ENCODE measurements around the gene PDZD2.

PDZD2 gene

DNA sequence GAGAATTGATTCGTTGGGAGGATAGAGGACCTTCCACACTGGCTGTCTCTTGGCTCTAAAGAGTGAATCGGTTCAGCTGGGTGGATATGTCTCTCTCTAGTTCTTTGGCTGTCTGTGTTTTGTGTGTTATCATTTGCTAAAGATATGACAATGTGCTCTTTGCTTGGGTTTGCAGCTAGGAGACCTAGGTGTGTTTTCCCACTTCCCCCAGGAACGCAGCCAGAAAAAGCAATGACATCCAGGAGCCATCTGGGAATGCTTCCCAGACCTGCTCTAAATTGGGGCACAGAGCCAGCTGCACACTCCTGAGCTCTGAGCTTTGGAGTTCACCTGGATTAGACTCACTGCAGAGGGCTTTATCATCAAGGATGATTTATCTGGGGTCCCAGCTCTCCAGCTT lies 12.8 kb upstream of the PDZD2 start:
- DNase-seq, result no peak
- TF ChIP-seq, protein P1, sequence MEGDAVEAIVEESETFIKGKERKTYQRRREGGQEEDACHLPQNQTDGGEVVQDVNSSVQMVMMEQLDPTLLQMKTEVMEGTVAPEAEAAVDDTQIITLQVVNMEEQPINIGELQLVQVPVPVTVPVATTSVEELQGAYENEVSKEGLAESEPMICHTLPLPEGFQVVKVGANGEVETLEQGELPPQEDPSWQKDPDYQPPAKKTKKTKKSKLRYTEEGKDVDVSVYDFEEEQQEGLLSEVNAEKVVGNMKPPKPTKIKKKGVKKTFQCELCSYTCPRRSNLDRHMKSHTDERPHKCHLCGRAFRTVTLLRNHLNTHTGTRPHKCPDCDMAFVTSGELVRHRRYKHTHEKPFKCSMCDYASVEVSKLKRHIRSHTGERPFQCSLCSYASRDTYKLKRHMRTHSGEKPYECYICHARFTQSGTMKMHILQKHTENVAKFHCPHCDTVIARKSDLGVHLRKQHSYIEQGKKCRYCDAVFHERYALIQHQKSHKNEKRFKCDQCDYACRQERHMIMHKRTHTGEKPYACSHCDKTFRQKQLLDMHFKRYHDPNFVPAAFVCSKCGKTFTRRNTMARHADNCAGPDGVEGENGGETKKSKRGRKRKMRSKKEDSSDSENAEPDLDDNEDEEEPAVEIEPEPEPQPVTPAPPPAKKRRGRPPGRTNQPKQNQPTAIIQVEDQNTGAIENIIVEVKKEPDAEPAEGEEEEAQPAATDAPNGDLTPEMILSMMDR (IDR thresholded peaks at IDR 0.05), result no peak
- Histone ChIP-seq H3K4me3 (no peak overlapping the region), H3K27me3 (no peaks in the 10 kb centered on the region), H3K27ac (no peak overlapping the region), H3K9me3 (no peaks in the 10 kb centered on the region), H3K4me1 (no peaks in the 10 kb centered on the region), H3K36me3 (no peaks in the 10 kb centered on the region)
- intact Hi-C loops (cut with DNase I; ENCODE audit: low total_unique reads), result no loop called here

DNA sequence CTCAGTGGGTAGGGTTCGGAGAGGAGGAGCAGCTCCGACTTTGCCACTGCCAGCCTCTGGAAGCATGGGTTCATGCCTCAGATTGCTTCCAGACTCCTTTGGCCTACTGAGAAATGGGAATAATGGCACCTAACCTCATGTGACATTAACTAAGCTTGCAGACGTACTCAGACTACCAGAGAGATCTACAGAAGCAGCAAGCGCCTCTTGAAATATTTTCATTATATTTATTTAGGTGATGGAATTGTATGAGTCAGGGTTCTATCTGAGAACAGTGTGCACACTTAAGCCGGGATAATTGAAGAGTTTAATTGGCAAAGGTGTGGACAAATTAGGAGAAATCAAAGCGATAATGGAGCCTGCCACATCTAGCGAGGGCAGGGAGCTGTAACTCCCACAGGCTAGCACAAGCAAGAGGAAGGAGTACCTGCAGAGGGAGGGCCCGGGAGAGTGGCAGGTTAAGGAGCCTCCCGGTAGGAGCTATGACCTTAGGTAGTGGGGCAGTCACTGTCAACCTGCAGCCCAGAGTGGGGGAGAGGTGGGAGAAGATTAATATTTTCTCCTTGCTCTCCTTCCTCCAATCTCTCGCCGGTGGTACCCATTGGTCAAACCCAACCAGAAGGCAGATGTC lies 12.2 kb upstream of the PDZD2 start:
- H3K9me3 ChIP-seq, result no peaks in the 10 kb centered on the region
- TF ChIP-seq, protein P1 (IDR thresholded peaks at IDR 0.05), result no peak

DNA sequence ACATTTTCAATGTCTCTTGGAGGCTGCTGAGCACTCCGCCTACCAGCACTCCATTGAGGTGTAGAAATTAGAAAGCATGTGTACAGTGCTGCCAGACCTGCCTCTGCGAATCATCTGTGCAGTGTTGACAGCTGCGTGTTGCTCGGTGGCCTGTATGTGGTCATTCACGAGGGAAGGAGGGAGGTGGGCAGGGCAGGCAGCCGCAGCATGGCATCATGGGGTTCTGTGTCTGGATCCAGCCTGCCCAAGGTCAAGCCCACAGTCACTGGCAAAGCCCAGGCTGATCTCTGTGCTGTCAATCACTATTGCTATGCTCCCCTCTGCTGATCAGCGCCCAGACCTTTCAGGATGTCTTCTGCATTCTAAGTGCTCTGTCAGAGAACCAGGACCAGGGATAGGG lies 8.0 kb upstream of the PDZD2 start:
- Histone ChIP-seq H3K9me3 (no peaks in the 10 kb centered on the region), H3K36me3 (no peaks in the 10 kb centered on the region), H3K4me3 (no peak overlapping the region), H3K27ac (no peak overlapping the region), H3K27me3 (no peaks in the 10 kb centered on the region), H3K4me1 (no peaks in the 10 kb centered on the region)
- intact Hi-C loops (cut with DNase I; ENCODE audit: low total_unique reads), result loop anchor here (5.0 kb wide), 1 partner anchor 34 kb away; no protein-coding TSS in a partner anchor
- no peak for DNase-seq
- TF ChIP-seq, protein P1 (IDR thresholded peaks at IDR 0.05), result no peak

More for the DNA sequence above, 12.2 kb upstream of the PDZD2 start:
- Histone ChIP-seq H3K27ac (no peak overlapping the region), H3K36me3 (no peaks in the 10 kb centered on the region), H3K4me1 (no peaks in the 10 kb centered on the region), H3K27me3 (no peaks in the 10 kb centered on the region), H3K4me3 (no peak overlapping the region)
- intact Hi-C loops (cut with DNase I; ENCODE audit: low total_unique reads), result no loop called here
- no peak for DNase-seq

DNA sequence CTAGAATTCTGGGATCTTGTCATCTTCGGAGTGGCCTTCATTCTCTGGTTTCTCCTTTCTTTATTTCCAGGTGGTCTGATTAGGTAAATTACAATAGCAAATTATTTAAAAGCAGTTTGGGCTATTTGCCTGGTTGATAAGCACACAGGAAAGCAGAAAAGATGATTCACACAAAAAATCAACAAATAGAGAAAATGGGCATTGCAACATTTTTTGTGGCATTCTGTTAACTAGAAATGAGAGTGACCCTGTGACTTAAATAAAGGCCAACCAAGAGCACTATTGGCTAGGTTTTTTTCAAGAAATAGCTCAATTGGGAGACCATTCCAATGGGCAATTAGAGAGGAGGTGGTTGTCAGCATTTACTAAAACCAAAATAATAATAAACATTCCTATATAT lies 6.5 kb upstream of the PDZD2 start:
- intact Hi-C loops (cut with DNase I; ENCODE audit: low total_unique reads), result loop anchor here (5.0 kb wide), 1 partner anchor 35 kb away; no protein-coding TSS in a partner anchor
- Histone ChIP-seq H3K36me3 (no peaks in the 10 kb centered on the region), H3K4me1 (no peaks in the 10 kb centered on the region), H3K27ac (no peak overlapping the region), H3K9me3 (no peaks in the 10 kb centered on the region), H3K27me3 (no peaks in the 10 kb centered on the region), H3K4me3 (no peak overlapping the region)
- TF ChIP-seq, protein P1 (IDR thresholded peaks at IDR 0.05), result no peak
- DNase-seq, result no peak

DNA sequence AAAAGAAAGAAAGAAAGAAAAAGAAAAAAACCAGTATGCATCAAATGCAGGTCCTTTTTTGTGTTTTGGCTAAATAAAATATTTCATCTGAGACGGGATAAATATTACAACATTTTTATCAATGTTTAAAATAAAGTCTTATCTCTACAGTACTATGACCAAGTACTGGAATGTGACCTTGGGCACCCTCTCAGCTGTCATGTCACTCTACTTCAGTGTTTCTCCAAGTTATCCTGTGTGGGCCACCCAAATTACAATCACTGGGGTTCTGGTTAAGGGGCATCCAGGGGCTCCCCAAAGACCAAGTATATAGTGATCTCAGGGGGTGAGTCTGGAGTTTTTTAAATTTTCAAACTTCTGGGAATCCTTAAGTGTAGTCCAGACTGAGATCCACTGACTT lies 3.5 kb upstream of the PDZD2 start:
- TF ChIP-seq, protein P1 (IDR thresholded peaks at IDR 0.05), result no peak
- no peak for DNase-seq
- H3K27ac ChIP-seq, result no peak overlapping the region
- no peaks in the 10 kb centered on the region for H3K9me3 ChIP-seq
- H3K4me3 ChIP-seq, result no peak overlapping the region
- peaks cover 0 to 24% (median 11%) of the 10 kb centered on the region in 4 donors for H3K4me1 ChIP-seq
- H3K27me3 ChIP-seq, result no peaks in the 10 kb centered on the region
- H3K36me3 ChIP-seq, result no peaks in the 10 kb centered on the region
- intact Hi-C loops (cut with DNase I; ENCODE audit: low total_unique reads), result no loop called here

Data from tibial artery (tissue), 4 donors.